Heart left ventricle (tissue), 13 donors: ENCODE results near the gene RHPN2.

ENCODE experiments used
- CTCF ChIP-seq, 12 donors: fragments of 200-600 bp; sonication (generic) in 4 of 12; IDR thresholded peaks; one replicate each; pipeline versions ENCODE4 v1.5.0 to v1.8.0; 2018 to 2022; ENCODE audit warnings: antibody characterized with exemption in 12 of 12, mild to moderate bottlenecking in 5 of 12
- POLR2A ChIP-seq, 2 donors: fragments of 450-650 bp; IDR thresholded peaks; one replicate each; pipeline ENCODE4 v1.6.1; 2017; ENCODE audit warnings: antibody characterized with exemption in 2 of 2, mild to moderate bottlenecking in 2 of 2, moderate library complexity in 2 of 2
- donor health status: ischemic (EF 13 %, LVEDD 7.1; RV severe dilation, severe dysfunction).
- donor health status: DM: no; HTN: yes; CAD: no.
- donor health status: DM: no; HTN: no; CAD: no.
- donor health status: ischemic (EF 25% LVEDD 6.9; RV normal size, moderate dysfunction).
- donor health status: ischemic (EF 25% LVEDD 5.7; RV mildly dilated, moderate dysfunction).
- donor health status: ischemic (EF 35%, LVEDD 5.7; RV mildly dilated, moderate dysfunction).
- donor health status: nonischemic (EF 11% LVEDD 7.7; RV severe dilation, severe dysfunction).
- donor health status: DM: yes; HTN: yes; CAD: no.
- donor health status: PGD.
- donor health status: ischemic (EF 29% LVEDD 5.4; RV normal size, mild dysfunction).
- donor health status: nonischemic (EF 23%, LVEDD 6.1; RV moderate dilation, normal function).

- TF ChIP-seq CTCF (IDR thresholded peaks at IDR 0.05) (no peak), POLR2A (IDR thresholded peaks at IDR 0.05) (no peak)
Observed at GRCh38 chr19:33032218-33032781, 32.4 kb downstream of the RHPN2 start.
